GM19099 (cell line): ENCODE data around the gene MAVS.

Experiments
- POLR2A ChIP-seq: IDR thresholded peaks from 3 replicates; pipeline ENCODE4 v1.6.1; 2011; ENCODE audit warnings: low read depth; ENCODE audit not compliant: insufficient read length; ENCODE audit errors: extremely low read depth

MAVS gene

DNA sequence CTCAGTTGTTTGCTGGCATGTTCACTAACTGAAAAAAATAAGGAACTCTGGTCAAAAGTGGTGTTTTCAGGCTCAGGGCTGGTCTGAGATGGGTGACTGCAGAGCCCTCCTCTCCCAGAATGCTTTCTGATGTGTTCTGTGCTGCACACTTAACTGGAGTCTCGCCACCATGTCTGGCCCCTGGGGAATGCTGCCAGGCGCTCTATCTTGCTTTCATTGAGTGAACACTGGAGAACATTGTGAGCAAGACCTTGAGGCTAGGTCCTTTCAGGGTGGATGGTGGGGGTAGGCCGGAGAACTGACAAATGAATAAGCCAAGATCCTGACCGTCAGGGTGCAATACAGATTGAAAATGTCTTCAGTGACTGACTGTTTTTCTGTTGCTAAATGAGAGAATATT lies 62.0 kb downstream of the MAVS start:
- no peak for TF ChIP-seq POLR2A

DNA sequence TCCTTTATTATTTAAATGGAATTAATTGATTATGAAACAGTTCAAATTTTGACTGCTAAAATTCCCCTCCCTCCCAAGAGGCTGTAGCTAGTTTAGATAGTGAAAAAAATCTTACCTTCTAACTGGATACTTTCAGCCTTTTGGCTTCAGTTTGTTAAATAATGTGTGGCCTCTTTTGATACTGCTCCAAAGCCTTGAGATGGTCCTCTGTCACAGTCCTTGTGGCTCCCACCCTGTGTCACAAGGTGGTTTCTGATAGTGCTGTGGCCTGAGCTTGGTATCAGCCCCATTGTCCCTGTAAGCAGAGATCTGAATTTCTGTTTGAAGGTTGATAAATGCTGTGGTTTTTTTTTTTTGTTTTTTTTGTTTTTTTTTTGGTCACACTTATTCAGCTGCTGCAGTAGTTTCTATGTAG lies 63.3 kb downstream of the MAVS start:
- no peak for TF ChIP-seq POLR2A

- no peak for TF ChIP-seq POLR2A
These were observed 64.2 kb downstream of the MAVS start for GRCh38 chr20:3910853-3911252.

DNA sequence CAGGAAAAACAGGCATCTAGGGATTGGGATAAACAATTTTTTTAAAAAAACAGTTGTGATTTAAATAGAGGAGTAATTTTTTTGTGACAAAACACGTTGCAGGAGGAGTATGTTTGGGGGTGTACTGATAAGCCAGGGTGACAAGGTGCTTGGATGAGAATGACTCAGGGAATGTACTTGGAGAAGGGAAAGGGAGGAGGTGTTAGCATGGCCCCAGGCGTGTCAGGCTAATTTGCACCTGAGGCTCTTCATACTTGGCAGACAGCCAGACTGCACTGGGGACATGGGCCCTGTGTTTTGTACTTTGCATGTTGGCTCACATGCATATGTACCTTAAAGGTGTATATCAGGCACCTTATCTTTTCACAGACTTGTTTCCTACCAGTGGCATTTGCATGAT lies 65.3 kb downstream of the MAVS start:
- TF ChIP-seq POLR2A: no peak

DNA sequence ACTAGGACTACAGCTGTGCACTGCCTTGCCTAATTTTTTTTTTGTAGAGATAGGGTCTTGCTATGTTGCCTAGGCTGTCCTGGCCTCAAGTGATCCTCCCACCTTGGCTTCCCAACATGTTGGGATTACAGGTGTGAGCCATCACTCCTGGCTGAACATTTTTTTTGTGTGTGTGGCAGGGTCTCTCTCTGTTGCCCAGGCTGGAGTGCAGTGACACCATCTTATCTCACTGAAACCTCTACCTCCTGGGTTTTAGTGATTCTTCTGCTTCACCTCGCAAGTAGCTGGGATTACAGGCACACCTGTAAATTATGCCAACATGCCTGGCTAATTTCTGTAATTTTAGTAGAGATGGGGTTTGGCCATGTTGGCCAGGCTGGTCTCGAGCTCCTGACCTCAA lies 67.8 kb downstream of the MAVS start:
- TF ChIP-seq POLR2A: no peak

- no peak for TF ChIP-seq POLR2A
These were observed 69.1 kb downstream of the MAVS start for GRCh38 chr20:3915691-3916090.

DNA sequence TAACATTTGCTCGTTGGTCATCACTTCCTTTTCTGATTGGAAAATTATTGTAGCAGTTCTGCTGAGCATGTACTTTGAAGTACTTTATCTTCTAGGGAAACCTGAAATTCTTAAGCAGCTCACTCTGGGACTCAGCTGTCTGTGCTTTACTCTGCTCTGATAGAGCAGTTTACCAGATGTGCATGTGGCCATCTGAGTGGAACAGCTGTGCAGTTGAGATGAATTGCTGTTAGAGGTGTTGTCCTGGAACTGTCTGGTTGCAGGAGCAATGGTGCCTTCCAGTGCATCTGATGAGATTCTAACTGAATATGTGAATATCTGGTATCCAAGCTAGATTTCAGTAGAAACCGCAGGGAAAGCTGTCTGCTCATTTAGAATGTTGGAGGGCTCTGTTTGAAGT lies 69.7 kb downstream of the MAVS start:
- TF ChIP-seq POLR2A: no peak

DNA sequence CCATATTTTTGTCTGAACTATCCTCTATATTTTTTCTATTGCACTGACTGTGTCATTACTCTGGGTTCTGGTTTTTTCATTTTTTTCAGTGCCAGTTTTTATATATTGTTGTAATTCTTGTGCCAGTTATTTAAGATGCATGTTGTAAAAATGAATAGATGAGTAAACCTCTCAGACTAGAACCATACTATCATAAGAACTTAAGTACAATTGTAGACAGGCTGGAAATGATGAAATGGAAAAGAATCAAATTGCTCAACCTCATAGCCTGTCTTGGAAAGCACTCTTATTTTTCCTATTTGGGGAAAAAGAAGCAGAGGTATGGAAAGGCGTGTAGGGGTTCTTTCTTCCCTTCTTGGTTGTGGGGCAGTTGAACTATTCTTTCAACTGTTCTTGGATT lies 72.7 kb downstream of the MAVS start:
- TF ChIP-seq POLR2A: no peak

DNA sequence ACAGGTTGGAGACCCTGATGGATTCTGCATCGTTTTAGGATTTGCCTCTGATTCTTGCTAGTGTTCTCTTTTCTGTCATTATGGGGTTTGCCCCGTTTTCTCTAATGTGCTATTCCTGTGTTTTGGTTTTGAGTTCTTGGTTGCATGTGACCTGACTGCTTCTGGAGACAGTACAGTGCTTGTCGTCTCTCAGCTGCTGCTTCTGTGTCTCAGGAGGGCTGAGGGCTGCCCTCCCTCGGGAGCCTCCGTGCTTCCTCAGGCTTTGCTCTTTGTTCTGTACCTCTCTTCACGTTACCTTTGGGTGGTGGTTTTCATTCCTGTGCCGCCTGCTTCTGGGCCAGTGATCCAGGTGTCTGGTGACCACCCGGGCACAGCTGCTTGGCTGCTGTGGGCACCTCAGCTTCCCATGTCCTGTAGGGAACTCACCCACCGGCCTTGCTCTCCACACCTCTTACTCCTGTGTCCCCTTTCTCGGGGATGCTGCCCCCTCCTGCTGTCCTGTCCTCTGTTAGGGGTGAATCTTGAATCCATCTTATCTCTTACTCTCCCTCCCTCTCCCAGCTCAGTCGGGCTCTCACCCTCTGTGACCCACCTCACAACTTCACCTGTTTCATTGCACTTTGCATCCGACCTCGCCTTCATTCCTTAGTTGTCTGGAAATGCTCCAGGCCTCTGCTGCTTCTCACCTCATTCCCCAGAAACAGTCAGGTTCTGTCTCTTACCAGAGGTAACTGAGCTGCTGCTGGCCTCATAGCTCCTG lies 75.8 kb downstream of the MAVS start:
- TF ChIP-seq POLR2A: no peak

GRCh38 chr20:3922983-3923339 lies 76.3 kb downstream of the MAVS start:
- TF ChIP-seq POLR2A: no peak

DNA sequence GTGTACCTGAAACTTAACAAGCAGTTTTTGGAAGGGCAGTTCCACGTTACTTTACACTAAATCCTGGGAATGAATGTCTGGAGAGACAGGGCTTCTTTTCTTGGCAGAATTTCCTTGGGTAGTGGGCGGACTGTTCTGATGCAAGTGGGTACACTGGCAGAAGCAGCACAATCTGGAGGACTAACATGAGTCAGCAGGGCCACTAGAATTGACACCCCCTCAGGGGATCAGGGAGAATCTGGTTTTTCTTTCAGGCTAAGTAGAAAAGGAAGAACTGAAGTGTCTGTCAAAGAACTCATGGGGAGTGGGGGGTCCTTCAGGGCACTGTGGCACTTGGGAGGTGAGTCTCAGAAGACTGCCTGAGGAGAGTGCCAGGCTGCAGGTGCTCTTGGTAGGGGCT lies 77.2 kb downstream of the MAVS start:
- TF ChIP-seq POLR2A: no peak

DNA sequence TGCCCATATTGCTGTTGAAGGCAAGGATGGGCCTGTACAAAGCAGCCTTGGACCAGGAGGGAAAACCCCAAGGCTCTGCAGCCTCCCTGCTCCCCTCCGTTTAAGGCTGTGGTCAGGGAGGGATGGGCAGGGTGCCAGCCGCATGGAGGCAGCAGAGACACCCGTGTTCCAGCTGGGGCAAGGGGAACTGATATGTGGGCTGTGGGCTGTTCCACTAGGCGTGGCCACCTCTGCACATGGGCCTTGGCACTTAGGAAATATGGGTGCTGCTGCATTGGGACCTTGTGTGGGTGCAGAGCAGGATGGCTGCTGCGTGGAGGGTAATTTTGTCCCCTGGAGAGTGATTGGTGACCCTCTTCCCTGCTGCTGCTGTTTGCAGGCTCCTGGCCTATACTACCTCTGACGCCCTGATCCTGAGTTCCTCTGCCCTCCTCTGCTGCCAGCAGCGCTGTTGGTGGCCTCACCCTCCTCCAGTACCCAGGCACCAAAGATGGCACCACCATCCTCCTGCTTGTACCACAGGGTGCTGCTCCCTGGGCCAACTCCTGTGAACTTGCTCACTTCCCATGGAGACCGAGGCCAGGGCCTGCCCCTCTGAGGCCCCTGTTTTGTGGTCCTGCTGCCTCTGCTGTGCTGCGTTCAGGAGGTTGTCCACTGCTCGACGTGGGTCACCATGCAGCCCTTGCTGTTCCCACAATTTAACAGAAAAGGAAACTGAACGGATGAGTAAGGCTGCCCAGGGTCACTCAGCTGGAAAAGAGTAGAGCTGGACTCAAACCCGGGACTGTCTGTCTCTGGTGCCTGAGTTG lies 77.9 kb downstream of the MAVS start:
- no peak for TF ChIP-seq POLR2A

DNA sequence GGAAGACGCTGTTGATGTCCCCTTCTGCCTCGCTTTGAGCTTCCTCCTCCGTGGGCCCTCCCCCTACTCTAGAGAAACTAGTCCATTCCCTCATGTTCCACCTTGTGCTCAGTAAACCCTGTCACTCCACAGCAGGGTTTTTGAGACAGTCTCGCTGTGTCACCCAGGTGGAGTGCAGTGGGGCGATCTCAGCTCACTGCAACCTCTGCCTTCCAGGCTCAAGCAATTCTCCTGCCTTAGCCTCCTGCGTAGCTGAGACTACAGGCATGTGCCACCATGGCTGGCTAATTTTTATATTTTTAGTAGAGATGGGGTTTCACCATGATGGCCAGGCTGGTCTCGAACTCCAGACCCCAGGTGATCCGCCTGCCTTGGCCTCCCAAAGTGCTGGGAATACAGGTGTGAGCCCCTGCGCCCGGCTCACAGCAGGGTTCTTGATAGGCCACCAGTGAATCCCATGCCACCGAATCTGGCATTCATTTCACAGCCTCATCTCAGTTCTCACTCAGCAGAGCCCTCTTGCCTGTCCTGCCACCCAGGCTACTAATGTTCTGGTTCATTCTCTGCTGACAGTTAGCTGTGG lies 78.6 kb downstream of the MAVS start:
- TF ChIP-seq POLR2A: no peak
